ENCODE data around the gene LRRTM1. TPM values are rescaled to one million over a fixed set of nuclear protein-coding genes. Genes with fewer than 3 reads are reported as not detected.
A peak's percentile ranks its signal among the peaks of the same experiment; 100 is the strongest.

The LRRTM1 gene
- total RNA-seq, 1 donor from 2014 or later = 29.1 TPM

DNA sequence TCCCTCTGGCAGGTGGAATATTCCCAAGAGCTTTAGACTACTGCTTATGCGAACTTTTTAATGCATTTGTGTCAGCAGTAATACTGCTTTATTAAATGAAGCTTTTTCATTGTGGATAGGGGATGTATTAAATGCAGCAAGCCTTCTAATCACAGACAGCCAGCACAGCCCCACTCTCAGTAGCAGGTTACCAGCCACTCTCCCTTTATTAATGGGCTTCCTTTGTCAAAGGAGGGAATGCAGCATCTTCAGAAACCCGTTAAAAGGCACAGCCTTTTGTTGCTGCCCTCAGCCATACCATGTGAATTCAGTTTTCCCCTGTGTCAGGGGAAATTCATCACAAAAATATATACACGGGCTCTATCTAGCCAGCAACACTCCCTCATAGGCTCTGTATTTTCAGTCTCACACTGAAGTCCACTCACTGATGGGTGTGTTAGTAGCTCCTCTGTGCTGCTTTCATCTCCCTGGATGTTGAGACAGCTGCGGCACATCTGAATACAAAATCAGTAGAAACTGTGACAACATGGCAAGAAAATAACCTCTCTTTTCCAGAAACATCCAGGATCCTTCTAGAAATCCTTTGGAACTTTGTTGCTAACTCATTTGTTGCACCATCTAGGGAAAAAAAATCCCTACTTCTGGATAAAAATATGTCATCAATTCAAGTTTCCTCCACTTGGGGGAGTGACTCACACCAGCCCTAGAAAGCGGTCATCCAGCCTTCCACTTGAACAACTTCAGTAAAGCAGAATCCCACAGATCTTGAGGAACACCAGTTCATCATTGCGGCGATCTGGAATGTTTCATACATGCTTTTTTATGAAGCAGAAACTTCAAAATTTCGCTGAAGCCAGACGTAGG lies 48.4 kb downstream of the LRRTM1 start:
- H3K27me3 Mint-ChIP-seq = no peaks in the 10 kb centered on the region

DNA sequence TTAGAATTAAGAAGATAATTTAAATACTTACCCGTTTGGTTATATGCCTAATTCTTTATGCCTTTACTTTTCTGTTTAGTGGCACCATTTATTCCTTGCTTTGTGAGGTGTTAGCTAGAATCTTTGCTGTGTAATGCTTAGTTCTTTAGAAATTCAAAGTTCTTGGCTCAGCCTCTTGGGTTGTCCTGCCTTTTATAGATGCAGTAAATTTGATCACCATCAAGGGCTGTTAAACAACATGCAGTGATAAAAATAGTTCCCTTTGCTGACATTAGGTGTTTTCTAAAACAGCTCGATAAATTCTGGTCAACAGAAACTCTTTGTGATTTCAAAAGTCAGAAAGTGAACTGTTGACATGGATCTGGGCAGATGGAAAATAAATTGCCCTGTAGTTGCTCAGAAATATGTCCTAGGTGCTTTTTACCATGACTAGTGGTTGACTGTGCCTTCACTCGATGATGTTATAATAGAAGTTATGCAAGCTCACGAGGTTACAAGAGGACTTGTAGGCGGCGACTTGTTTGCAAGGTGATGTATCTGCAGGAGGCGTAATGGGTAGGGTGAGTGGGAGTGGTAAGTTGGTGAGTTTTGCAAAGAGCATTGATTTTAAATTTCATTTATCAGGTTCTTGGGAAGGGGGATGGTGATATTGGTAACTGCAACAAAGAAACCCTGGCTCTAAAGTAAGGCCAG lies 52.1 kb downstream of the LRRTM1 start:
- H3K27me3 Mint-ChIP-seq = no peaks in the 10 kb centered on the region

More for the DNA sequence above, 48.4 kb downstream of the LRRTM1 start:
- H3K4me1 Mint-ChIP-seq (ENCODE audit: unreplicated experiment) = peaks cover 11% of the 10 kb centered on the region
- DNase-seq (ENCODE audit: extremely low spot score, unreplicated experiment) = no peak
- TF ChIP-seq, protein P1, sequence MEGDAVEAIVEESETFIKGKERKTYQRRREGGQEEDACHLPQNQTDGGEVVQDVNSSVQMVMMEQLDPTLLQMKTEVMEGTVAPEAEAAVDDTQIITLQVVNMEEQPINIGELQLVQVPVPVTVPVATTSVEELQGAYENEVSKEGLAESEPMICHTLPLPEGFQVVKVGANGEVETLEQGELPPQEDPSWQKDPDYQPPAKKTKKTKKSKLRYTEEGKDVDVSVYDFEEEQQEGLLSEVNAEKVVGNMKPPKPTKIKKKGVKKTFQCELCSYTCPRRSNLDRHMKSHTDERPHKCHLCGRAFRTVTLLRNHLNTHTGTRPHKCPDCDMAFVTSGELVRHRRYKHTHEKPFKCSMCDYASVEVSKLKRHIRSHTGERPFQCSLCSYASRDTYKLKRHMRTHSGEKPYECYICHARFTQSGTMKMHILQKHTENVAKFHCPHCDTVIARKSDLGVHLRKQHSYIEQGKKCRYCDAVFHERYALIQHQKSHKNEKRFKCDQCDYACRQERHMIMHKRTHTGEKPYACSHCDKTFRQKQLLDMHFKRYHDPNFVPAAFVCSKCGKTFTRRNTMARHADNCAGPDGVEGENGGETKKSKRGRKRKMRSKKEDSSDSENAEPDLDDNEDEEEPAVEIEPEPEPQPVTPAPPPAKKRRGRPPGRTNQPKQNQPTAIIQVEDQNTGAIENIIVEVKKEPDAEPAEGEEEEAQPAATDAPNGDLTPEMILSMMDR (conservative IDR thresholded peaks at IDR 0.05) = peak; percentile 67
- H3K4me3 Mint-ChIP-seq = no peak overlapping the region
- no peaks in the 10 kb centered on the region for H3K36me3 Mint-ChIP-seq
- peaks cover 4% of the 10 kb centered on the region for H3K9me3 Mint-ChIP-seq
- H3K27ac Mint-ChIP-seq = no peak overlapping the region

More for the DNA sequence above, 52.1 kb downstream of the LRRTM1 start:
- no peak overlapping the region for H3K4me3 Mint-ChIP-seq
- TF ChIP-seq, protein P1 (conservative IDR thresholded peaks at IDR 0.05) = no peak
- H3K4me1 Mint-ChIP-seq (ENCODE audit: unreplicated experiment) = peaks cover 1% of the 10 kb centered on the region
- no peaks in the 10 kb centered on the region for H3K9me3 Mint-ChIP-seq
- no peaks in the 10 kb centered on the region for H3K36me3 Mint-ChIP-seq
- H3K27ac Mint-ChIP-seq = no peak overlapping the region
- DNase-seq (ENCODE audit: extremely low spot score, unreplicated experiment) = no peak
